Measurements from ENCODE around the gene SLC1A3. TPM values are rescaled to one million over a fixed set of nuclear protein-coding genes. Genes with fewer than 3 reads are reported as not detected.

SLC1A3 gene
- total RNA-seq, 2 donors from 2014 or later, result 2.6 to 4.2 TPM

DNA sequence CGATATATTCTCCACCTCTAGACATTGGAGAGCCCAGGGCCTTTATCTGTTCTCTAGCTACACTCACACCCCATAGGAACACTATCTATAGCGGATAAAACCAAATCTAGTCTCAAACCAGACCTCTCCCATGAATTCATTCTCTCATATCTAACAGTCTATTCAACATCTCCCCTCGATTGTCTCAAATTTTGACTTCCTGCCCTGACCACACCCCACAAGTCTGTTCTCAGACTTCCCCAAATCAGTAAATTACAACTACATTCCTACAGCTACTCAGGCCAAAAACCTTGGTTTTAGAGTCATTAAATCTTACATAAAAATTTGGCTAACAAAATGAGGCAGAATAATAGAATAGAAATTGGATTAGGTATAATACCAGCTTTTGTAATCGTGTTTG lies 12.5 kb upstream of the SLC1A3 start:
- Mint-ChIP-seq H3K4me3 (no peak overlapping the region), H3K27ac (no peak overlapping the region), H3K36me3 (ENCODE audit: low read depth) (no peaks in the 10 kb centered on the region), H3K4me1 (peaks cover 14% of the 10 kb centered on the region), H3K9me3 (no peaks in the 10 kb centered on the region), H3K27me3 (ENCODE audit: insufficient read depth) (peaks cover 3% of the 10 kb centered on the region)
- DNase-seq, result no peak
- H3K9me3 ChIP-seq (ENCODE audit: control insufficient read depth, low read length), result no peaks in the 10 kb centered on the region
- no peaks in the 10 kb centered on the region for H3K27me3 ChIP-seq (ENCODE audit: control insufficient read depth, insufficient read depth, low read length, poor library complexity, severe bottlenecking)
- TF ChIP-seq, protein P1, sequence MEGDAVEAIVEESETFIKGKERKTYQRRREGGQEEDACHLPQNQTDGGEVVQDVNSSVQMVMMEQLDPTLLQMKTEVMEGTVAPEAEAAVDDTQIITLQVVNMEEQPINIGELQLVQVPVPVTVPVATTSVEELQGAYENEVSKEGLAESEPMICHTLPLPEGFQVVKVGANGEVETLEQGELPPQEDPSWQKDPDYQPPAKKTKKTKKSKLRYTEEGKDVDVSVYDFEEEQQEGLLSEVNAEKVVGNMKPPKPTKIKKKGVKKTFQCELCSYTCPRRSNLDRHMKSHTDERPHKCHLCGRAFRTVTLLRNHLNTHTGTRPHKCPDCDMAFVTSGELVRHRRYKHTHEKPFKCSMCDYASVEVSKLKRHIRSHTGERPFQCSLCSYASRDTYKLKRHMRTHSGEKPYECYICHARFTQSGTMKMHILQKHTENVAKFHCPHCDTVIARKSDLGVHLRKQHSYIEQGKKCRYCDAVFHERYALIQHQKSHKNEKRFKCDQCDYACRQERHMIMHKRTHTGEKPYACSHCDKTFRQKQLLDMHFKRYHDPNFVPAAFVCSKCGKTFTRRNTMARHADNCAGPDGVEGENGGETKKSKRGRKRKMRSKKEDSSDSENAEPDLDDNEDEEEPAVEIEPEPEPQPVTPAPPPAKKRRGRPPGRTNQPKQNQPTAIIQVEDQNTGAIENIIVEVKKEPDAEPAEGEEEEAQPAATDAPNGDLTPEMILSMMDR (conservative IDR thresholded peaks at IDR 0.05), result no peak
- no peak overlapping the region for H3K27ac ChIP-seq (ENCODE audit: low read depth, low read length)
- H3K36me3 ChIP-seq (ENCODE audit: control insufficient read depth, insufficient read depth, low read length), result no peaks in the 10 kb centered on the region
- H3K4me1 ChIP-seq (ENCODE audit: control insufficient read depth, insufficient read depth, low read length), result no peaks in the 10 kb centered on the region
- H3K9ac ChIP-seq (ENCODE audit: extremely low read depth, low read length, poor library complexity, severe bottlenecking), result no peak overlapping the region
- H3K4me3 ChIP-seq (ENCODE audit: low read length), result no peak overlapping the region
- 82% methylated on average over 1 to 4 of the region's 4 CpGs for WGBS, 2 experiments (ENCODE audit: insufficient coverage in 1 of 2, insufficient read length in 1 of 2)

DNA sequence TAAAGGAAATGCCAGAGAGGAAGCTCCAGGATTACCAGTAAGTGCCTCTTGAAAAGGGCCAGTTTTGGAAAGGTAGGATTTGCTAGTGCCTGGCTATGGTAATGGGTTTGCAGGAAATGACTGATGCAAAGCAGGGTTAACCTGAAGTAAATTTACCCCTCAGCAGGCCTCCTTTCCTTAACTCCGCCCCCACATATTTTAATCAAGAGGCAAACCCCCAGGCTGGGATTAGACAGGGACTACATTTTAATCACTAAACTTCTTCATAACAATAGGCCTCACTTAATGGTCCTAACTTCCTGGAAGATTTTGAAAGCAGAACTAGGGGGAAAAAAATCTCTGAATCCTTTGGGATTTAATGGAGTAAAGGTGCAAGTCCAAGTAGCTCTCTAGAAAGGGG lies 10.2 kb upstream of the SLC1A3 start:
- TF ChIP-seq, protein P1 (conservative IDR thresholded peaks at IDR 0.05), result no peak
- Histone ChIP-seq H3K9ac (ENCODE audit: extremely low read depth, low read length, poor library complexity, severe bottlenecking) (no peak overlapping the region), H3K36me3 (ENCODE audit: control insufficient read depth, insufficient read depth, low read length) (no peaks in the 10 kb centered on the region), H3K27ac (ENCODE audit: low read depth, low read length) (no peak overlapping the region), H3K4me3 (ENCODE audit: low read length) (no peak overlapping the region), H3K4me1 (ENCODE audit: control insufficient read depth, insufficient read depth, low read length) (no peaks in the 10 kb centered on the region), H3K9me3 (ENCODE audit: control insufficient read depth, low read length) (no peaks in the 10 kb centered on the region), H3K27me3 (ENCODE audit: control insufficient read depth, insufficient read depth, low read length, poor library complexity, severe bottlenecking) (no peaks in the 10 kb centered on the region)
- H3K4me3 Mint-ChIP-seq, result no peak overlapping the region
- H3K4me1 Mint-ChIP-seq, result peaks cover 7% of the 10 kb centered on the region
- H3K27ac Mint-ChIP-seq, result peak overlapping the region; percentile 24
- no peaks in the 10 kb centered on the region for H3K36me3 Mint-ChIP-seq (ENCODE audit: low read depth)
- no peaks in the 10 kb centered on the region for H3K9me3 Mint-ChIP-seq
- WGBS, 2 experiments (ENCODE audit: insufficient coverage in 1 of 2, insufficient read length in 1 of 2), result 80 to 84% methylated on average over 1 of the region's 1 CpG
- peaks cover 3% of the 10 kb centered on the region for H3K27me3 Mint-ChIP-seq (ENCODE audit: insufficient read depth)
- DNase-seq, result no peak

DNA sequence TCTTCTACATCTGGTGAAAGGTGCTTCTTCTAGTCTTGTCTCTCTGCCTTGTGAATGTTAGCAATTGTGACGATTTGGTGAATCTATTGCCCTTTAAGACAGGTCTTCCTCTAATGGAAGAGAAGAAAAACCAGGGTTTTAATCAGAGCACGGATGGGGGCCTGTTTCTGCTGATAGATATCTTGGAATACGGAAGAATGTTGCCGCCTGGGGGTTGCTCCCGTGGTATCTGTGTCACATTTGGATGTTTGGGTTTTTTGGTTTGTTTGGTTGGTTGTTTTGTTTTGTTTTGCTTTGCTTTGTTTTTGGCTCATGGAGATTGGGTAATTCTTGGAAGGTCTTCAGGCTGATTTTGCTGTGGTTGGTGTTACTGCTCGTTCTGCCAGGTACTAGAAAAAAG lies 9.7 kb upstream of the SLC1A3 start:
- Histone ChIP-seq H3K27me3 (ENCODE audit: control insufficient read depth, insufficient read depth, low read length, poor library complexity, severe bottlenecking) (no peaks in the 10 kb centered on the region), H3K36me3 (ENCODE audit: control insufficient read depth, insufficient read depth, low read length) (no peaks in the 10 kb centered on the region), H3K9ac (ENCODE audit: extremely low read depth, low read length, poor library complexity, severe bottlenecking) (no peak overlapping the region), H3K4me1 (ENCODE audit: control insufficient read depth, insufficient read depth, low read length) (no peaks in the 10 kb centered on the region), H3K9me3 (ENCODE audit: control insufficient read depth, low read length) (no peaks in the 10 kb centered on the region), H3K4me3 (ENCODE audit: low read length) (no peak overlapping the region), H3K27ac (ENCODE audit: low read depth, low read length) (no peak overlapping the region)
- no peaks in the 10 kb centered on the region for H3K9me3 Mint-ChIP-seq
- H3K36me3 Mint-ChIP-seq (ENCODE audit: low read depth), result no peaks in the 10 kb centered on the region
- peaks cover 7% of the 10 kb centered on the region for H3K4me1 Mint-ChIP-seq
- no peak overlapping the region for H3K4me3 Mint-ChIP-seq
- no peak for DNase-seq
- peaks cover 3% of the 10 kb centered on the region for H3K27me3 Mint-ChIP-seq (ENCODE audit: insufficient read depth)
- TF ChIP-seq, protein P1 (conservative IDR thresholded peaks at IDR 0.05), result no peak
- peak overlapping the region; percentile 24 for H3K27ac Mint-ChIP-seq
- WGBS, 2 experiments (ENCODE audit: insufficient coverage in 1 of 2, insufficient read length in 1 of 2), result 78 to 86% methylated on average over 4 to 6 of the region's 6 CpGs
